GM21619 (cell line): ENCODE measurements around the gene CX3CL1.
"Not testable (repeated sequence)": the region's sequence is repeated elsewhere in the genome, so short reads cannot be mapped to it uniquely, and the experiment has no call there.

Experiments
- ATAC-seq: cut with Tn5 transposase; IDR thresholded peaks from one replicate; pipeline ENCODE4 v1.9.1; 2021; ENCODE audit not compliant: unreplicated experiment

CX3CL1 gene

GRCh38 chr16:57372372-57373116 lies at the start of gene CX3CL1:
CX3CL1 (plus strand) TSS chr16:57372490; CDS start chr16:57372569, 79 bp downstream.
- ATAC-seq = no peak

DNA sequence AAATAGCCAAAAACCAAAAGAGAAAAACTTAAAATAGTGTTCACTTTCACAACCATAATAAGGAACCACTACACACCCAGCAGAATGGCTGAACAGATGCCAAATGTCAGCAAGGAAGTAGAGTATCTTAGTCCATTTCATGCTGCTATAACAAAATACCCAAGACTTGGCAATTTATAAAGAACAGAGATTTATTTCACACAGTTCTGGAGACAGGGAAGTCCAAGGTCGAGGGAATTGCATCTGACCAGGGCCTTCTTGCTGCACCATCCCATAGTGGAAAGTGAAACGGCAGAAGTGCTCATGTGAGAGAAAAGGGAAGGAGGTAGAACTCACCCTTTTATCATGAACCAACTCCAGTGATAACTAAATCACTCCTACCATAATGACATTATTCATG lies 47.5 kb upstream of the CX3CL1 start:
- ATAC-seq = no peak

DNA sequence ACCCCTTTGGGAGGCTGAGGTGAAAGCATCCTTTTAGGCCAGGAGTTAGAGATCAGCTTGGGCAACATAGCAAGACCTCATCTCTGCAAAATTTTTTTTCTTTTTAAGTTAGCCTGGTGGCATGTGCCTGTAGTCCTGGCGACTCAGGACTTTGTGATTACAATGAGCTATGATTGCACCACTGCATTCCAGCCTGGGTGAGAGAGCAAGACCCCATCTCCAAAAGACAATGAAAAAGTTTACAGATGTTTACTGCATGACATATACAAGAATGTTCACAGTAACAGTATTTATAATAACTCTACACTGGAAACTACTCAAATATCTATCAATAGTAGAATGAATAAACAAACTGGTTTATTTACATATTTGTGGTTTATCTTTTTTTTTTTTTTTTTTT lies 46.8 kb upstream of the CX3CL1 start:
- ATAC-seq = no peak

GRCh38 chr16:57329718-57330327 lies 42.5 kb upstream of the CX3CL1 start:
- no peak for ATAC-seq

- no peak for ATAC-seq
These were observed 40.9 kb upstream of the CX3CL1 start for GRCh38 chr16:57331355-57331754.

GRCh38 chr16:57333402-57333801 lies 38.9 kb upstream of the CX3CL1 start:
- no peak for ATAC-seq

GRCh38 chr16:57335366-57335765 lies 36.9 kb upstream of the CX3CL1 start:
- ATAC-seq = no peak

DNA sequence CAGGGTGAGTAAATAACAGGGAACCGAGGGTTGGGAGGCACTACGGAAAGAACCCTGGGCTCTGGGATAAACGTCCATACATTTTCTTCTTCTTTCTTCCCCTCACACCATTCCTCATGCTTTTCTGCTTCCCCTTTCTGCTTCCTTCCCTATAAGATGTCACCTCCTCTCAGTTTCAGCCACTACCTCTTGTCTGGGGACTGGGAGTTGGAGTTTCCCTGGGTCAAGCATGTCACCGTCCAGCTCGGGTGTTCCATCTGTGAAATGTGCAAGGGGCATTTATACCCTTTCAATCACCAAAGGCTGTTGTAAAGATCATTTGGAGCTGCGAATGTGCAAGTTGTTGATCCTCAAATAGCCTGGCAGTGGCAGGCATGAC lies 31.2 kb upstream of the CX3CL1 start:
- no peak for ATAC-seq

- ATAC-seq = no peak
These were observed 30.6 kb upstream of the CX3CL1 start for GRCh38 chr16:57341441-57342303.

GRCh38 chr16:57342606-57343005 lies 29.7 kb upstream of the CX3CL1 start:
- not testable (repeated sequence) for ATAC-seq

- no peak for ATAC-seq
These were observed 29.1 kb upstream of the CX3CL1 start for GRCh38 chr16:57343221-57343620.

DNA sequence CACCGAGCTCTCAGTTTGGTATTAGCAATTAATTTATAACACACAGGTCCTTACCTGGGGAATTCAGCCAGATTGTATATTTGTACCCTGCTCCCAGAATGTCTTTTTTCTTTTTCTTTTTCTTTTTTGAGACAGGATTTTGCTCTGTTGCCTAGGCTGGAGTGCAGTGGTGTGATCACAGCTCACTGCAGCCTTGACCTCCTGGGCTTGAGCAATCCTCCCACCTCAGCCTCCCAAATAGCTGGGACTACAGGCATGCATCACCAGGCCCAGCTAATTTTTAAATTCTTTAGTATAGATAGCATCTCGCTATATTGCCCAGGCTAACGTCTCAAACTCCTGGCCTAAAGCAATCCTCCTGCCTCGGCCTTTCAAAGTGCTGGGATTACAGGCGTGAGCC lies 28.2 kb upstream of the CX3CL1 start:
- ATAC-seq = not testable (repeated sequence)

- ATAC-seq = no peak
These were observed 27.3 kb upstream of the CX3CL1 start for GRCh38 chr16:57345021-57345420.

- ATAC-seq = no peak
These were observed 26.6 kb upstream of the CX3CL1 start for GRCh38 chr16:57345666-57346204.

- ATAC-seq = no peak
These were observed 24.4 kb upstream of the CX3CL1 start for GRCh38 chr16:57347858-57348257.

GRCh38 chr16:57348327-57348726 lies 24.0 kb upstream of the CX3CL1 start:
- no peak for ATAC-seq

DNA sequence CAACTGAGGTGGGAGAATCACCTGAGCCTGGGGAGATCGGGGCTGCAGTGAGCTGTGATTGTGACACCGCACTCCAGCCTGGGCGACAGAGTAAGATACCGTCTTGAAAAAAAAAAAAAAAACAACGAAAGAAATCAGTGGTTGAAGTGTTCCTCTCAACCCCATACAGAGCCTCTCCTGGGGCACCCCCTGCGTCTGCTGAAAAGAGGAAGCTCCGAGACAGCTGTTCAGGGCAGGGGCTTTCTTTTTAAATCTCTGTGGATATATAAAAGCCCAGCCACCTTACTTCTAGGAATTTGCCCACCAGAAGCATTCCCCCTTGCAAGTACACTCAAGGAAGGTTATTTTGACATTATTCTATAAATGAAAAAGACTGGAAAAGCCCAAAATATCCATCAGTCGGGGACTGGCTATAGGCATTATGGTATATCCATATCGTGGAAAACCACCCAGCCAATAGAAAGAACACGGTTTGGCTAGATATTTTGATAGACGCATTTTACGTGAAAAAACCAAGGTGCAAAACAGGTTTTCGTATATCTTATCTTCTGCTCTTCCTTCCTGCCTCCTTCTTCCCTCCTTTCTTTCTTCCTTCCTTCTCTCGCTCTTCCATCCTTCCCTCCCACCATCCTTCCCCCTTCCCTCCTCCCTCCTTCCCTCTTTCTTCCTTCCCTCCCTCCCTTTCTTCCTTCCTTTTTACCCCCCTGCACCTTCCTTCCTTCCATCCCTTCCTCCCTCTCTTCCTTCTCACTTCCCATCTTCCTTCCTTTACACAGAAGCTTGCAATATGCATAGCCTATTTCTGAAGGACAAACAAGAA lies 22.9 kb upstream of the CX3CL1 start:
- ATAC-seq = peak; percentile 90

DNA sequence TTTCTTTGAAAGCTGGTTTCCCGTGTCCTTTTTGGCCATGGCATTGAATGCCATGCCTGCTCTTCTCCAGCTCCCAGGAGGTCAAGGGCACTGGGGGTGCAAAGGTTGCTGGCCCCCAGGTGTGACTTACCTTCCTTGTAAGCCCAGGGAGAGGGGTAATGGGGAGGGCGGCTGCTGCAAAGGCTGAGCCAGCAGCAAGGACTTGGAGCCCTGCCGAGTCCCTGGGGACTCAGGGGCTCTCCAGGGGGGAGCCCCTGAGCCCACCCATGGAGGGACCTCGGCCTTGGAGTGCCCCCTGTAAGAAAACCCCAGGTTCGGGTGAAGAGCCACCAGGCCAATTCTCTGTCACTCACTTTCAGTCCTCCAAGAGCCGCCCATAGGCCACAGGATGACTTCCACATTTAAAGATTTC lies 19.6 kb upstream of the CX3CL1 start:
- ATAC-seq = no peak

DNA sequence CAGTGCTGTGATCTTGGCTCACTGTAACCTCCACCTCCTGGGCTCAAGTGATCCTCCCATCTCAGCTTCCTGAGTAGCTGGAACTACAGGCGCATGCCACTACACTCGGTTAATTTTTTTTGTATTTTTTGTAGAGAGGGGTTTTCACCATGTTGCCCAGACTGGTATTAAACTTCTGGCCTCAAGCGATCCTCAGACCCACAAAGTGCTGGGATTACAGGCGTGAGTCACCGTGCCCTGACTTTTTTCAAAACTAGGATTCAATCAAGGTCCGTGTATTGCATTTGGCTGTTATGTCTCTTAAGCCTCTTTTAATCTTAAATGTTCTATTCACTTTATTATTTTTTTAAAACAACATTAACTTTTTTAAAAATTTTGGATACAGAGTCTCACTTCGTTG lies 18.0 kb upstream of the CX3CL1 start:
- no peak for ATAC-seq

GRCh38 chr16:57355898-57356414 lies 16.3 kb upstream of the CX3CL1 start:
- ATAC-seq = no peak
